GM18951 (cell line): ENCODE results near the gene PDE9A.

Experiments
- POLR2A ChIP-seq: IDR thresholded peaks from 4 replicates; pipeline ENCODE4 v1.6.1; 2011; ENCODE audit warnings: mild to moderate bottlenecking; ENCODE audit not compliant: insufficient read length, insufficient read depth; ENCODE audit errors: extremely low read depth
- in situ Hi-C: fragments of 300-500 bp; cut with MboI; formaldehyde crosslinking; loops from one replicate; pipeline ENCODE4 v1.12.0; 2022; ENCODE audit warnings: low sequenced_read_pairs, mixed read lengths, inconsistent platforms; ENCODE audit not compliant: unreplicated experiment

The PDE9A gene

DNA sequence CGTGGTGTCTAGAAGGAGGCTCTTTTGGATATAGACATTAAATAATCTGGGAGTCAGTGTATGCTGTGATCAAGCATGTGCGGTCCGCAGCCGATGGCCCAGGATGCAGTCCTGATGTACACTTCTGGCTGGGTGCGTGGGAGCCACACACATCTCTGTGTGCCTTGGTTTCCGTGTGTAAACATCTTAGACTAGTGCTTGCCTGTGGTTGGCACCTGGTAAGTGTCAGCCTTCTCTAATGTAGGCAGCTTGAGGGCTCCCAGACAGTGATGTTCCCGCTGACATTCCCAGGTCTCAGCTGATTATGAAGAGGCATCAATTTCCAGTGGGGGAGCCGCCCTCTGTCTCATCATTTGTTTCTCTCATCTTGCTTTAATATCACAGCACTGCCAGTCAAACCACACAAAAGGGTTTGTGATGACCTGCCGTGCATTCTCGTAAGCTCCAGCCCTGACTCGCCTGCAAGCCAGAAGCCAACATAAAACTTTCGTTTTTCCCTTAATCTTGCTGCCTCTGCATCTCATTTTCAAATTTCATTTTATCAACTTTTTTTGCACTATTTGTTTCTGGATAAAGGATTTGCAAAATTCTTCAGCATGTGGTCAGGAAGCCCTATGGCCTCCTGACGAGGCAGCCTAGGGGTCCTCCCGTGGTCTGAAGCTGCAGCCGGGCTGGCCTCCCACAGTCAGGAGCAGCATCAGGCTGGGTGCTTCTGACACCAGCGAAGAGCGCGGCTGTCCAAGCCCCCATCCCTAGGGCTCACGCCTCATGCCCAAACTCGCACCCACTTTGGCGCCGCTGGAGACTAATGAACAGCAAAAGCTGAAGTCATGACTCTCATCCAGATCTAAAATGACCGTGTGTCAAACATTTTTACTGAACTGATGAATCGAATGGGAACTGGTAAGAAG is 28.1 kb downstream of the PDE9A start:
- no peak for TF ChIP-seq POLR2A
- in situ Hi-C loops: no loop called here

DNA sequence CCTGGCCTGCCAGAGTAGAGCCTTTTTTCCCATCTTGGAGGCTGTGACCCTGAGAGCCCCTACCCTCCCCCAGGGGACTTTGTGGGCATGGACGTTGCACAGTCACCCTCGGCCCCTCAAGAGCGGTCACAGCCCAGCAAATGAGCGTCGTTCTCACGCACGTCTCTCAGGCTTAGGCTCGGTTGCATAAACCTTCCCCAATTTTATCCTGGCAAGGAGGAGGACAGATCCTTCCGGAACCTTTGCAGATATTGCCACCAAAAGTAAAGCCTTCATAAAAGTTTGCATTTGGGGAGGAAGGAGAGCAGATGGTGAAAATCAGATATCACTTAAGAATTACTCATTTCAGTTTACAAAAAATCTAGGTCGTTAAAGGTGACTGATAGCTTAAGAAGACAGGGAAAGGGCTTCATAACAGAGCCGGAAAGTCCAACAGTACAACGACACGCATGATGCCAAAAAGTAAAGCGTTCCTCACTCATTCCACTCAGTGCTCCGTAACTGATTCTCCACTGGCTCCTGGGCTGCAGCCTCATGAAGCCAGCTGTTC is 29.3 kb downstream of the PDE9A start:
- no peak for TF ChIP-seq POLR2A
- in situ Hi-C loops: no loop called here

DNA sequence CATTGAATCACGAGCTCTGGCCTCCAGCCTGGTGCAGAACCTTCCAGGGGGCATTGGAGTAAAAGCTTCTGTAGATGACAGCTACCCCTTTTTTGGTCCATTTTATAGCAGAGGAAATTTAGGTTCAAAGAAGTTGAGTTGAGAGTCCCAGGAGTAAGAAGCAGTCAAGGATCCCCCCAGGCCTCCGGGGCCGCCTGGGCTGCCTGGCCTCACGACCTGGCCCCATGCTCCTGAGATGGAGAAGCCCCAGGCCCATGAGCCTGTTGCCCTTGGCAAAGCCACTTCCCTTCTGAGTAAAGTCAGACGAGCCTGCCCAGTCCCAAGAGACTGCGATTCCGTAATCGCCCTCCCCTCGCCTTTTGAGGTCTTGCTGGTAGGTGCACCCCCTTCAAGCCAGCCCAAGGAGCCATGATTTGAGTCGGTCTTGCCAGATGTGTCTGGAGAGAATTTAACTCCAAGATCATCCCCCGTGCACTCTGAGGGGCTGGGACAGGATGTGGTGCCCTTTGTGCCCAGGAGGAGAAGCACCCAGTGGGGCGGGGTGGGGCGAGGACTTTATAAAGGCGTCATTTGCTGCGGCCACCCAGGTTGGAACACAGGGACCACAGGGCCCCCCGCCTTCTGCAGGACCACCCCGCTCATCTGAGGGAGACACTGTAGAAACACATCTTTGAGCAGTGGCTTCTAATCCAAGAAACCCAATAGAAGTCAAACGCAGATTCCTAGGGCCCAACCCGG is 30.1 kb downstream of the PDE9A start:
- in situ Hi-C loops: no loop called here
- no peak for TF ChIP-seq POLR2A

DNA sequence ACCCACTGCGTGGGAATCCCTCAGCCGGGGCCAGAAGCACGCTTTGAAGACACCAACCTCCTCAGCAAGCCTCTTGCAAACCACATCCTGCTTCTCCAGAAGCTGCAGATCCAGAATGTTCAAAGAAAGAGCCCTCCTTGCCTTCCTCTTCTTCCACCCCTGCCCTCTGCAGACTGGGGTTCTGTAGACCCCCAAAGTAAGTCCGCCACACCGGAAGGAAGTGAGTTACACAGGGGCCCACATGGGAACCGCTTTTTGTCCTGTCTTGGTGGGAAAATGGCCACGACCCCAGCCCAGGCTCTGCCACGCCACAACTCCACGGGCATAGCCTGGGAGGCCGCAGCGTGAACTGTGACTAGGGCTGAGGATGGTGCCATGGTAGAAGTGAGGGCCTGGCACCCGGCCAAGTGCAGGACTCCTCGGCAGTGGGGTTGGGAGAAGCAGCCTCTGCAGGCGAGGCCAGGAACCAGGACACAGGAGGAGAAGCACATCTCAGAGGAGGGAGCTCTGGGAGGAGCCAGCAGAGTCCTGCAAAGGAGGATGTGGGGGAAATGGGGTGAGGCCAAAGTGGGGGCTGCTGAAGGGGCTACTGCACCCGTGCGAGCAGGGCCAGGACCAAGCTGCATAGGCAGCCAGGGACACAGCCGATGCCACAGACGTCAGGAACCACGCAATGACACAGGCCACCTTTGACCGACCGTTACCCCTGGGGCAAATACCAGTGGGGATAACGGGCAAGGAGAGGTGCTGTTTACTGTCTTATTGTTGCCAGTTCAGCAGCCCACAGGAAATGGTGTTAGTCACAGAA is 30.9 kb downstream of the PDE9A start:
- TF ChIP-seq POLR2A: no peak
- in situ Hi-C loops: no loop called here

DNA sequence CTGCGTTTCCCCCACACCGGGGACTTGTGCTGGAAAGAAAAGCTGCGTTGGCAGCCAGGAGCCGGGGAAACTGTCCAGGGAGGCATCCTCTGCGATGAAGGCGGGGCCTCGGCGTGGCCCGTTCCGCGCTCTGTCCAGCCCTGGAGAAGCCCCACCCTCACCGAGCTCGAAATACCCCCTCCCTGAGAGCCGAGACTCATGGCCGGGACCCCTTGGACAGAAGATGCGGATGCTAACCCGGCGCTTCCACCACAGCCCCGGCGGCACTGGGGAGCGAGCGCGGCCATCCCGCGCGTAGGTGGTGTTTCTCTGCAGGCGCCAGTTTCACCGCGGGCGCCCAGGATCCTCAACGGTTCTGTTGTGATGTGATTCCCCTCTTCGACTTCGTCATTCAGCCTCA is 31.6 kb downstream of the PDE9A start:
- TF ChIP-seq POLR2A: no peak
- in situ Hi-C loops: no loop called here

DNA sequence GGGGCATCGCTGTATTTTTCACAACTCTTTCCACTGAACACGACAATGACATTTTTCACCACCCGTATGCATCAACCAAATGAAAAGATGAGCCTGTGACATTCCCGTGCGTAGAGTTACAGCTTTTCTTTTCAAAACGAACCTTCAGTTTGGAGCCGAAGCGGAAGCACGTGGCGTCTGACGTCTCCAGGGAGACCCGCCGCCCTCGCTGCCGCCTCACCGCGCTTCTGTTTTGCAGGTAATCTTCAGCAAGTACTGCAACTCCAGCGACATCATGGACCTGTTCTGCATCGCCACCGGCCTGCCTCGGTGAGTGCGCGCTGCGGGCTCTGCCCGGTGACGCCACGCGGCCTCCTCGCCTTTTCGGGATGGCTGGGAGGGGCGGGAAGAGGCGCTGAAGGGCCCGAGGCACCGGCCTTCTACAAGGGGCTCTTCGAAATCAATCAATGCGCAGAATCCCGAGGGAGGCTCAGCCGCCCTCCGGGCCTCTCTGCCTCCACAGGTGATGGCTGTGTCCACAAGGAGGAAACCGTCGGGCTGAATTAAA is 32.6 kb downstream of the PDE9A start:
- in situ Hi-C loops: no loop called here
- no peak for TF ChIP-seq POLR2A

DNA sequence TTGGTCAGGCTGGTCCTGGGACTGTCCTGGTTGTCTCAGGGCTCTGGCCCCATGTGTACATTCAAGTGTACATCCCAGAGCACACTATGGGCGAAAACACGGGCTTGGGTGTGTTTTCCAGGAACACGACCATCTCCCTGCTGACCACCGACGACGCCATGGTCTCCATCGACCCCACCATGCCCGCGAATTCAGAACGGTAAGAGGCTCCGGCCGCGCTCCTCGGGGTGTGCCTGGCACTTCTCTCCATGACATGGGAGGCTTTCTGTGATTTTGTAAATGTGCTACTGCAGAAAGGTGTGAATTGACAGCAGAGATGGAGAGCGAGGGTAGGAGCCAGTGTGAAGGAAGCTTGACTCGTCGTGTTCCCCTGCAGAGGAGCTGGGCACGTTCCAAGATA is 34.4 kb downstream of the PDE9A start:
- TF ChIP-seq POLR2A: no peak
- in situ Hi-C loops: no loop called here

DNA sequence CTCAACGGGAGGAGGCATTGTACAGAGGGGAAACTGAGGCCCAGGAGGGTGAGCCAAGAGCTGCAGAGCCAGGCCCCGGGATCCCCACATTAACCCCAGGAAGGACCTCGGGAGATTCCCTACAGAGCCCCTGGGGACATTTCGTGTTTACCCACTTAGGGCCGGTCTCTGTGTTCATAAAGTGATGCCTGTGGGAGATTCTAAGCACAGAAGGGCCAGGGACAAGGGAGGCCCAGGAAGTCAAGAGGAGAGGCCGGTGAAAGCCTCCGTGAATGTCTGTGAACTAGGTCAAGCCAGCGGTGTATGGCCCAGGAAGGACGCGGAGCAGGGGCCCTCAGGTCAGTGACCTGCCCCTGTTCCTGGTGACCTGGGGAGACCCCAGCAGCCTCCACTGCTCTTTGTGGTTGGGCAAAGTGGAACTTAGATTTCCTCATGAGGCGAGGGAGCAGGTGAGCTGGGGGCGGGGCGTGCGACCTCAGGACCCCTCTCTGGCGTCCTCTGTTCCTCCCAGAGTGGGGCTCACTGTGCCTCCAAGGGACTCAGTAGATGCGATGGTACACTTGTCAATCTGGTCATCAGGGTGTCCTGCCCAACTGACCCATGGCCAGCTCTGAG is 34.9 kb downstream of the PDE9A start:
- TF ChIP-seq POLR2A: no peak

DNA sequence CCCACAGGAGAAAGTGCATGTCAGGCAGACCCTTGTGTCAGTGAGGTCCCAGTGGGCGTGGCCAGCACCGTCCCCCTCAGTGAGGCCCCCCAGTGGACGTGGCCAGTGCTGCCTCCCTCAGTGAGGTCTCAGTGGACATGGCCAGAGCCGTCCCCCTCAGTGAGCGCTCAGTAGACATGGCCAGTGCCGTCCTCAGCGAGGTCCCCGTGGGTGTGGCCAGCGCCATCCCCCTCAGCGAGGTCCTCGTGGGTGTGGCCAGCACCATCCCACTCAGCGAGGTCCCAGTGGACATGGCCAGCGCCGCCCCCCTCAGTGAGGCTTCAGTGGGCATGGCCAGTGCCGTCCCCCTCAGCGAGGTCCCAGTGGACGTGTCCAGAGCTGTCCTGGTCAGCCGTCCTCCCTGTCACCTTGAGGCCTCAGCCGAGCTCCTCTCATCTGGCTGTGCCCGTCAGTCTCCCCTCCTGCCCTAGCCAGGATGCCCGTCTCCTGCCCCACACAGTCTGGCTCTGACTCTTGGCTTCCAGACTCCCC is 35.5 kb downstream of the PDE9A start:
- TF ChIP-seq POLR2A: no peak
- in situ Hi-C loops: no loop called here

More for the DNA sequence above, 34.9 kb downstream of the PDE9A start:
- in situ Hi-C loops: no loop called here

DNA sequence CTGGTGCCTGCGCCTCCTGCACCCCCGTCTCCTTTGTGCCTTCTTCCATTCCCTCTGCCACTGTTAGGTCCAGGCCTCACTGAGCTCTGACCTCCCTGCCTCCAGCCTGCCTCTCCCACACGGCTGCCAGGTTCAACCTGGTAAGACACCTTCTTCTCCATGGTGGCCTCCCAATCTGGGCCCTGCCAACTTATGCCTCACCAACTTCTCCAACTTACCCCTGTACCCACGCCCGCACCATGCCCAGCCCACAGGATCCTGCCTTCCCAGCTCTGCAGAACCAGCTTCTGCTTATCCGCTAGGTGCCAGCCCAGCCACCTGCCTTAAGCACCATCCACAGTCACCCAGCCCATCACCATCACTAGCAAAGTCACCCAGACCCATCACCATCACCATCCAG is 37.2 kb downstream of the PDE9A start:
- no peak for TF ChIP-seq POLR2A
- in situ Hi-C loops: no loop called here

DNA sequence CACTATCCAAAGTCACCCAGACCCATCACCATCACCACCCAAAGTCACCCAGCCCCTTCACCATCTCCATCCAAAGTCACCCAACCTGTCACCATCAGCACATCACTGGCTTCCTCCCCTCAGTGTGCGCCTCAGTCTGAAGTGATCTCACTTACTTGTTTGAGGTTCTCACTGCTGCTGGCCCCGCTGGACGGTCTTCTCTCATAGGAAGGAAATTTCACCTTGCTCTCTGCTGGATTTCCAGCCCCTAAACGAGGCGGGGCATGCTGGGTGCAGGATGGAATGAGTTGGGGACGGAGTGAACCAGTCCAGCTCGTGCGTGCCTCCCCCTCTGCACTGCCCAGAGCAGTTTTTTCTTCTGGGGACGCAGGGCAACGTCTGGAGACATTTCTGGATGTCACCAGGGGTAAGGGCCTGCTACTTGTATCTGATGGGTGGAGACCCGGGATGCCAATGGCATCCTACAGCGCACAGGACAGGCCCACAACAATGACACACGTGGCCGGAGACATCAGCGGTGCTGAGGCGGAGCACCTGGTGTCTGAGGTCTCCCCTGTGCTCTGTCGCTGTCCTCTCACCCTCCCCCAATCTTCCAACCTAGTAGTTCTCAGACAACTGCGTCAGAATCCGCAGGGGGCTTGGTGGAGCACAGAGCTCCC is 38.6 kb downstream of the PDE9A start:
- TF ChIP-seq POLR2A: no peak

More for the DNA sequence above, 38.6 kb downstream of the PDE9A start:
- in situ Hi-C loops: no loop called here
